Activated T-cell treated with anti-CD3 and anti-CD28 coated beads, Interleukin-2, amount 50 U/mL, for 4 hours (primary cell): ENCODE measurements around the gene FKBP1A. TPM values are rescaled to one million over a fixed set of nuclear protein-coding genes. Genes with fewer than 3 reads are reported as not detected.

Experiments used
- ATAC-seq, 2 donors: fragments of 200-7000 bp; cut with Tn5 transposase; one replicate each; pipeline ENCODE4 v1.10.0; 2021
- DNase-seq: peaks from one replicate; pipeline ENCODE4 v3.0.0-alpha.2; 2020
- H3K27me3 Mint-ChIP-seq: one replicate; pipeline ENCODE4 v1.8.0; 2021; ENCODE audit warnings: low read depth, mixed read lengths
- H3K36me3 Mint-ChIP-seq: one replicate; pipeline ENCODE4 v1.8.0; 2022; ENCODE audit warnings: mixed read lengths; ENCODE audit not compliant: insufficient read depth
- H3K4me1 Mint-ChIP-seq: one replicate; pipeline ENCODE4 v1.8.0; 2021; ENCODE audit warnings: low read depth, mixed read lengths
- H3K4me3 Mint-ChIP-seq: one replicate; pipeline ENCODE4 v1.8.0; 2021; ENCODE audit warnings: mild to moderate bottlenecking, moderate library complexity, mixed read lengths
- H3K9me3 Mint-ChIP-seq: one replicate; pipeline ENCODE4 v1.8.0; 2021; ENCODE audit warnings: mixed read lengths
- total RNA-seq, 3 donors: library from RNA; stranded (reverse); gene quantifications; one replicate each; pipeline ENCODE4 v1.2.1, GENCODE V29; 2021

Gene FKBP1A
- total RNA-seq, 3 donors from 2014 or later: 253 to 300 (median 258) TPM

DNA sequence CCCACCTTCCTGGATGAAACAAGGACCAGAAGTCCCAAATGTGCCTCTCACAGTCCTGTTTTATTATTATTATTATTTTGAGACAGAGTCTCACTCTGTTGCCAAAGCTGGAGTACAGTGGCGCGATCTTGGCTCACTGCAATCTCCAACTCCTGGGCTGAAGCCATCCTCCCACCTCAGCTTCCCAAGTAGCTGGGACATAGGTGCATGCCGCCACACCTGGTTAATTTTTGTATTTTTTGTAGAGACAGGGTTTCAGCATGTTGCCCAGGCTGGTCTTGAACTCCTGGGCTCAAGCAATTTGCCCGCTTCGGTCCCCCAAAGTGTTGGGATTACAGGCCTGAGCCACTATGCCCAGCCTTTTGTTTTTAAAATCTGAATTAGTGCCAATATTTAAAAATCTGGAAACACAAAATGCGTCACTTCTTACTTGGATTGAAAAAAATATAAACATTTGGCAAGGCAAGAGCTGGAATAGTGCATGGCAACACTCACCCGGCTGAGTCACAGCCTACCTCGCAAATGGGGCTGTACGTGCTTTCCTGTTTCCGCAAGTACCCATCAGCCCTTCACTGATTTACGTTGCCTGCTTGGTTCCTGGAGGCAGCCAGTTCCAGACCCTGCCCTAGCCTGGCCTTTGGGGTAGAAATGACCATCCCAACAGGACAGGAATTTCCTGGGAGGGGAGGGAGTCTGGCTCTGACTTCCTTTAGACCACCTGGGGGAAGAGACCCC, 70.2 kb downstream of the FKBP1A start:
- ATAC-seq: no peak
- Mint-ChIP-seq H3K4me1 (peaks cover 6% of the 10 kb centered on the region), H3K9me3 (no peaks in the 10 kb centered on the region), H3K4me3 (no peak overlapping the region), H3K36me3 (peaks cover under 1% of the 10 kb centered on the region), H3K27me3 (no peaks in the 10 kb centered on the region)
- no peak for DNase-seq

DNA sequence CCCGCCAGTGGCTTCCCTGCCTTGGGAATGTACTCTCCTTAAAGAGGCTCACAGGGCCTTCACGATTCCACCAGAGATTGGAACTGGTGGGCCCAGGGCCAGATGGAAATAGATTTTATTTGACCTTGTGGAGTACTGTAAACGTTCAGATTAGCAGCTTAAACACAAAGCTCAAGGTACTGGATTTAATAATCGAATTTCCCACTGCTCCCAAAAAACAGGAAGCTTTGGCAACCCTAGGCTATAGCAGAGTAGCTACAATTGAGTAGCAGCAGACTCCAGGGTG, 71.3 kb downstream of the FKBP1A start:
- Mint-ChIP-seq H3K9me3 (no peaks in the 10 kb centered on the region), H3K4me3 (no peak overlapping the region), H3K36me3 (no peaks in the 10 kb centered on the region), H3K4me1 (peaks cover 8% of the 10 kb centered on the region), H3K27me3 (no peaks in the 10 kb centered on the region)
- no peak for DNase-seq
- ATAC-seq: no peak

DNA sequence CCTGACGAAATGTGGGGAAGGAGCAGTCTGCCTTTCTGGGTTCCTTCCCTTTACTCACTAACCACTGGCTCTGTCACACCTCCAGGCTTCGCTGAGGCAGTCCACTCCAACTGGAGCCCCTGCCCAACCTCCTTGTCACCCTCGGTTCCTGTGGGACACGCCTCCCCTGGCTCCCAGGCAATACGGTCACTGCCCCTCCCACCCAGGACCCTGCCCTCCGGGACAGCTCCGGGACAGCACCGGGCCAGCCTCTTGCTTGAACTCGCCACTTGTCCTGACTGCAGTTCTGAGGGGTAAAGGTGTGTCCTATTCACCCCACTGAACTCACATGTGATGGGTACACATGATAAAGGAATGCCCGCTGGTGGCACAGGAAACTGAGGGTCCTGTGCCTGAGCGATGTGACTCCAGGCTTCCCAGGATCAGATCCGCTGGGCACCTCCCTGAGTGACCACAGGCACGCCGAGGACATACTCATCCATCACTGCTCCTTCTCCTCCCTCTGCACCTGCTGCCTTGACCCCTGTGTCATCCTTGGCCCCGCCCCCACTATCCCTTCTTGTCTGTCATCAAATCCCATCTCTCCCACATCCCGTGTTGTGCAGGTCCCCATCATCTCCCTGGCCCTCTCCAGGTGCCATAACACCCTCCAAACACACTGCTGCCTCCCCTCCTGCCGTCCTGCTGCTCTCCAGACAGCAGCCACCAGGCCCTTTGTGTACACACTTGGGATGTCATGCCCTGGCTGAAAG, 71.8 kb downstream of the FKBP1A start:
- H3K4me1 Mint-ChIP-seq: peaks cover 8% of the 10 kb centered on the region

GRCh38 chr20:1320016-1320415, 72.8 kb downstream of the FKBP1A start:
- ATAC-seq (no peak), DNase-seq (no peak)
- no peak overlapping the region for H3K4me3 Mint-ChIP-seq
- H3K9me3 Mint-ChIP-seq: no peaks in the 10 kb centered on the region
- H3K36me3 Mint-ChIP-seq: no peaks in the 10 kb centered on the region
- peaks cover 8% of the 10 kb centered on the region for H3K4me1 Mint-ChIP-seq
- no peaks in the 10 kb centered on the region for H3K27me3 Mint-ChIP-seq

More for the DNA sequence above, 71.8 kb downstream of the FKBP1A start:
- no peaks in the 10 kb centered on the region for H3K36me3 Mint-ChIP-seq
- H3K27me3 Mint-ChIP-seq: no peaks in the 10 kb centered on the region
- H3K9me3 Mint-ChIP-seq: no peaks in the 10 kb centered on the region
- ATAC-seq (no peak), DNase-seq (no peak)
- H3K4me3 Mint-ChIP-seq: no peak overlapping the region

DNA sequence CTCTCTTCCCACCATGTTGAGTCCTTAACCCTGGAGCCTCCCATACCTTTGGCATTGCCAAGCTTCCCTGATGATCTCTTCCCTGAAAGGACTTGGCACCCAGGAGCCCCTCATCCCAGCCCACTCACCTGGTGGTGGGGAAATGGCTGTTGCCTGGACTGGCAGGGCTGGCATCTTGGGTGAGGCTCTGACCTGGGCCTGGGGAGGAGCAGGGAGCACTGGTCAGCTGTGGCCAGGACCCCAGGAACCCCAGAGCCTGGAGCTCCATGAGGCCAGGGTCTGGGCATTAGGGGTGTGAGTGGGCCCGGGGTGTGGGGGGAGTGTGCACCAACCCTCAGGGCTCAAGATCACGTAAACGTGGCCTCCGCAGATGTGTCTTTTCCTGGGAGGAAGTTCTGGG, 73.4 kb downstream of the FKBP1A start:
- H3K4me1 Mint-ChIP-seq: peaks cover 8% of the 10 kb centered on the region
- DNase-seq (no peak), ATAC-seq (no peak)
- no peaks in the 10 kb centered on the region for H3K9me3 Mint-ChIP-seq
- no peaks in the 10 kb centered on the region for H3K36me3 Mint-ChIP-seq
- no peak overlapping the region for H3K4me3 Mint-ChIP-seq
- H3K27me3 Mint-ChIP-seq: no peaks in the 10 kb centered on the region

GRCh38 chr20:1319051-1319450, 73.8 kb downstream of the FKBP1A start:
- no peaks in the 10 kb centered on the region for H3K9me3 Mint-ChIP-seq
- no peak overlapping the region for H3K4me3 Mint-ChIP-seq
- H3K36me3 Mint-ChIP-seq: no peaks in the 10 kb centered on the region

More at GRCh38 chr20:1319051-1319450, 73.8 kb downstream of the FKBP1A start:
- no peak for DNase-seq
- Mint-ChIP-seq H3K27me3 (no peaks in the 10 kb centered on the region), H3K4me1 (peaks cover 8% of the 10 kb centered on the region)
- ATAC-seq: no peak

Other genes with a start within 250 kb of the FKBP1A start
- gene TMEM74B, start 208.1 kb downstream of the FKBP1A start, total RNA-seq: not detected
- gene C20orf202, start 189.6 kb downstream of the FKBP1A start, total RNA-seq: not detected
- under 1 TPM in 1 of 3 donors, not detected in 2; 0.71 TPM for gene RAD21L1, start 167.0 kb downstream of the FKBP1A start, total RNA-seq
- 1 to 10 TPM; 1.4 to 2.6 (median 1.9) TPM for gene SNPH, start 126.8 kb downstream of the FKBP1A start, total RNA-seq
- gene SDCBP2, start 63.9 kb downstream of the FKBP1A start, total RNA-seq: 1 to 10 TPM; 1.9 to 3.2 (median 2.2) TPM
- gene NSFL1C, start 73.8 kb upstream of the FKBP1A start, total RNA-seq: 100 to 1,000 TPM; 193 to 218 (median 208) TPM
- not detected for gene SIRPB2, start 98.4 kb upstream of the FKBP1A start, total RNA-seq
- gene SIRPD, start 164.7 kb upstream of the FKBP1A start, total RNA-seq: not detected
- under 1 TPM; 0.34 to 0.78 (median 0.73) TPM for gene SIRPB1, start 227.0 kb upstream of the FKBP1A start, total RNA-seq